Stimulated activated CD8-positive, alpha-beta memory T cell treated with anti-CD3 and anti-CD28 coated beads, Interleukin-2, amount 100 ng/mL, for 48 hours (primary cell): ENCODE data around the gene VPS13D.
"Not testable (repeated sequence)": the region's sequence is repeated elsewhere in the genome, so short reads cannot be mapped to it uniquely, and the experiment has no call there.

ENCODE experiments used
- DNase-seq, 2 donors: peaks; one replicate each; pipeline ENCODE4 v3.0.0-alpha.2; 2020; ENCODE audit warnings: low read depth in 2 of 2

VPS13D gene

GRCh38 chr1:12447307-12447706, 217.5 kb downstream of the VPS13D start:
- DNase-seq = no peak

DNA sequence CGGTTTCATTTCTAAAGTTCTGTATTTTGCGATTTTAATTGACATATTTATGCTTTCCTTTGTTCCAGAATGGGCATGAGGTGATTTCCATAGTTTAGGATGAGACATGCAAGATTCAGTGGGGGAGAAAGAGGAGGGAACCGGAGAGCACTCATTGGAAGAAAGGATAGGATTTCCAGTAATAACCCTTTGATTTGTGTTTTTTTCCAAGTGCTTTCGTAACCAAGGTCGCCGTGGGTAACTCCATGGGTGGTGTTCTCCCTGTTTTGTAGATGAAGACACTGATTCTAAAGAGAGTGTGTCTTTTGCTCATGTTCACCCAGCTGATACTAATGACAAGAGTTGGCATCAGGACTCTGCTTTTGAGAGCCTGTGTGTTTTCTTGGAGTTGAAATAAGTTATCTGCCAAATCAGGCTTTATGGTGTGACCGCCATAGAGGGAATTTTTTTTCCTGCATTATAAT, 218.1 kb downstream of the VPS13D start:
- DNase-seq = no peak

- no peak for DNase-seq
Measured at GRCh38 chr1:12448746-12449177, 218.9 kb downstream of the VPS13D start.

DNA sequence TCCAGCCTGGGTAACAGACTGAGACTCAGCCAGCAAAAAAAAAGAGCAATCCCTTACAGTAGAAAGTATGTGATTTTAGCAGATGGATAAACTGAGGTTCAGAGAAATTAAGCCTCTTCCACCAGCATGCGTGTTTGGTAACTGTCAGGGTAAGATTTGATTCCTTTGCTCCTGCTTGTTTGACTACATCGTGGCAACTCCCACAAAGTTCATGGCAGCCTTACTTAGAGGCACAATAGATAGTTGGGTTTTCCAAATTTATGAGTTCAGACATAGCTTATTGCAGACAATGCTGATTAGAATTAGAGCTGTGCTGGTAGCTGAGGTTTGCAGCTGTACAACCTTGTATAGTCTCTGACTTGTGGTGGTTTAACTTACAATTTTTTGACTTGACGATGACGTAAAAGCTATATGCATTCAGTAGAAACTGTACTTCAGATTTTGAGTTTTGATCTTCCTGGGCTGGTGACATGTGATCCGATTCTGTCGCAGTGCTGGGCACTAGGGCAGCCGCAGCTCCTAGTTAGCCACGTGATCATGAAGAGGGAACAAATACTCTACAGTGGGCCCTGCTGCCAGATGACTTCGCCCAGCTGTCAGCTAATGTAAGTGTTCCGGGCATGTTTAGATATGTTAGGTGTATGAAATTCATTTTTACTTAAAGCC, 220.4 kb downstream of the VPS13D start:
- DNase-seq = no peak

GRCh38 chr1:12450756-12451559, 221.1 kb downstream of the VPS13D start:
- DNase-seq = no peak

GRCh38 chr1:12451560-12451900, 221.7 kb downstream of the VPS13D start:
- DNase-seq = no peak

- no peak for DNase-seq
Measured at GRCh38 chr1:12452262-12452661, 222.4 kb downstream of the VPS13D start.

DNA sequence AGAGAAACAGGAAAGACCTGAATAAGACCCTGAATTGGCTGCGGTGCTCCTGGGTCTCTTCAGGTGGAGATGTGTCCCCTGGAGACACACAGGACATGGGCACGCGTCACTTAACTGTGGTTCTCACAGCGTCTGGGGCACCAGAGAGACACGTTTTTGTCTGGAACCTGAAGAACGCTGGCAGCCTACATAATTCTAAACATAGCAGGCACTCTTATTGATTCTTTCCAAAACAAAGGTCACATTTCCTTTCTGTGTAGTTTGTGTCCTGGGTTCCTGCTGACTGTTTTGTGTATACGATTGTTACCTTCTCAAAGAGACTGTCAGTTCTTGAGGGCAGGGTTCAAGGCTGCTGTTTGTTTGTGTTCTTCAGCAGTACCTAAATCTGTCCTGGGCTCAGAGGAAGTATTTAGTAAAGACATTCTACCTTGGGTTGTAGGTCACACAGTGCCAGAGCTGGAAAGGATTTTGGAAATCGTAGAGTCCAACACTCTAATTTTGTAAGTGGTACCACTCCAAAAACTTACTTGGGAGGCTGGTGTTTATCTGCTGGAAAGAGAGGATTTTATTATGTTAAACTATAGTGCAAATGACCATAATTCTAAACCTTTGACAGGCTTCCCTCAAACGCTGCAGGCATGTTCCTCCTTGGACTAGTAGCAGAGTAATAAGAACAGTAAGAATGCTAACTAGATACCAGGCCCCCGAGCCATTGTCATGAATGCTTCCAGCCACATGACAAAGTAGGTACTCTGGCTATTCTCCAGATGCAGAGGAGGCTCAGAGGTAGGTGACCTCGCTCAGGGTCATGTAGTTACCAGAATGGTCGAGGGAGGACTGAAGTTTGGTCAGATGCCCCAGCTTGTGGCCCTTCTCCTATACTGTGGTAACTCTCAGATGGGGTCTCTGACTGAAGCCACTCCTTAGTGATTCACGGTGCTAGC, 223.8 kb downstream of the VPS13D start:
- no peak for DNase-seq

DNA sequence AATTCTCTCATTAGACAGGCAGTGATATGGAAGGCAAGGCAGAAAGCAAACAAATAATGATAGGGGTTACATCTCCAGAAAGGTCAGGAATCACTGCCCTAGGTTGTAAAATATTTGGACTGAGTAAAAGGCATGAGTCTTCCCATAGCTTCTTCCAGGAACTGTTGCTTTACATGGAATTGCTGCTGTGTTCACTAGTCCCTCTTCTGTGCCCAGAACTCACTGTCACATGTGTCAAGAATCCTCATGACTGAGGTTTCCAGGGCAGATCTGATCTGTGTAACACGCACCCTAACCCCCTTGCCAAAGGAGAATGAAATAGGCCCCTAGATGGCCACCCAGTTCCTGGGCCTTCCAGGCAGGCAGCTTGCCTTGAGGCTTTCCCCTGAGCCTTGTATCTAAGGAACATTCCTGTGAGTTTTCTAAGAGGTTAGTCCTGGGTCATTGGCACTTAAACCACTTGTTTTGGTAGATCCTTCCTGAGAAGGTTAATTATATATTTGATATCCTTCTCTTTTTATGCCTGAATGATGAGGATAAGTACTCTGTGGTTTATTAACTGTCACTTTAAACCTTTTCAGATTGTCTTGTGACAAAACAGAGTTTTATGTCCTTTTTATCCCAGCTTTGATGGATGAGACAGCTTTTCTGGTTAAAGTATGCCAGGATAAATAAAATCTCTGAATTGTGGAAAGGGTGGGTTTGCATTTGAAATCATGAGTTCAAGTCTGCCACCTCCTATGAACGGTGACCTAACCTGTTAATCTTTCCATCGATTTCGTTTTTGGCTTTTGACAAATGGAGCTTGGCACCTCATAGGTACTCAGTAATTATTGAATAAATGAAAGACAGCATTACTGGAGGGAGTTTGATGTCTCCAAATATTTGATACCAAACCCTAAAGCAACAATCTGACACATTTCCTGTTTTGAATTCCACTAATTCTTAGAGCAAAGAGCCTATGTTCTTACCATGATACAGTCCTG, 224.9 kb downstream of the VPS13D start:
- no peak for DNase-seq

DNA sequence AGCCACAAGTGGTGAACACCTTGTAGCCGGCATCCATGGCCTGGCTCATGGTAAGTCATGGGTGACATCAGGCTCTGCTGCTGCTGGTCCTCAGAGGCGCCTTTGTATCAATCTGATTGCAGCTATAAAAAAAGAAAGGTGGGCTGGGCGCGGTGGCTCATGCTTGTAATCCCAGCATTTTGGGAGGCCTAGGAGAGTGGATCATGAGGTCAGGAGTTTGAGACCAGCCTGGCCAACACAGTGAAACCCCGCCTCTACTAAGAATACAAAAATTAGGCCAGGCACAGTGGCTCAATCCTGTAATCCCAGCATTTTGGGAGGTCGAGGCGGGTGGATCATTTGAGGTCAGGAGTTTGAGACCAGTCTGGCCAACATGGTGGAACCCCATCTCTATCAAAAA, 226.3 kb downstream of the VPS13D start:
- not testable (repeated sequence) for DNase-seq

GRCh38 chr1:12456979-12457378, 227.1 kb downstream of the VPS13D start:
- DNase-seq = no peak

DNA sequence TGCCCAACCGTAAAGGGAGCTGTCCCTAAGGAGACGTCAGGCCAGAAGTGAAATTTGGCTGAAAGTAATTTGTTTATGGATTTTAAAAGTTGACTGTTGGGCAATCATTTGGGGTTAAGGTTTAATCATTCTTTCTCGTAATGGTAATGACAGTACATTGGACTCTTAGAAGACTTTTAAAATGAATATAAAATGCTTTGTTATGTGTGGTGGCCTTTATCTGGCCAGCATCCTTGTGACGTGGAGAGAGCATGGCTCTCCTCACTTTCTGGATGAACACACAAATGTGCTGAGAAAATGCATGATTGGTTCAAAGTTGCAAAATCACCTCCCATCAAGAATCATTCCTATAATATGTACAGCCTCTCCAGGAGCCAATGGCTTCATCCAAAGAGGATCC, 227.9 kb downstream of the VPS13D start:
- no peak for DNase-seq

DNA sequence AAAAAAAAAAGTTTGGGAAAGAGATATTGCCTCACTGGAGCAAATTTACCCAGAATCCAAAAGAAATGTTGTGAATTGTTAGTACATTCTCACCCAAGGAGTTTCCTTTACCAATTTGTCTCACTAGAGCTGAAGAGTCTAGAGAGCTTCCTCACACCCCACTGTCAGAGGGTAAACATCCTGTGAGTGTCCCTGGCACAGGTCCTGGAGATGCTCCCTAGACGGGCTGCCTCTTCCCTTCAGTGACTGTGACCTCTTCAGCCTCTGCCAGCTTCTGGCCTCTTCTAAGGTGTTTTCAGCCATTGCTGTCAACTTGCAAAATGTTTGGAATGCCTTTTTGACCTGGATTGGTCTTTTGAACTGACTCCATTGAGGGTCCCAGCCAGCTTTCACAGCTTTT, 228.7 kb downstream of the VPS13D start:
- DNase-seq = no peak

GRCh38 chr1:12460121-12460520, 230.3 kb downstream of the VPS13D start:
- DNase-seq = no peak

DNA sequence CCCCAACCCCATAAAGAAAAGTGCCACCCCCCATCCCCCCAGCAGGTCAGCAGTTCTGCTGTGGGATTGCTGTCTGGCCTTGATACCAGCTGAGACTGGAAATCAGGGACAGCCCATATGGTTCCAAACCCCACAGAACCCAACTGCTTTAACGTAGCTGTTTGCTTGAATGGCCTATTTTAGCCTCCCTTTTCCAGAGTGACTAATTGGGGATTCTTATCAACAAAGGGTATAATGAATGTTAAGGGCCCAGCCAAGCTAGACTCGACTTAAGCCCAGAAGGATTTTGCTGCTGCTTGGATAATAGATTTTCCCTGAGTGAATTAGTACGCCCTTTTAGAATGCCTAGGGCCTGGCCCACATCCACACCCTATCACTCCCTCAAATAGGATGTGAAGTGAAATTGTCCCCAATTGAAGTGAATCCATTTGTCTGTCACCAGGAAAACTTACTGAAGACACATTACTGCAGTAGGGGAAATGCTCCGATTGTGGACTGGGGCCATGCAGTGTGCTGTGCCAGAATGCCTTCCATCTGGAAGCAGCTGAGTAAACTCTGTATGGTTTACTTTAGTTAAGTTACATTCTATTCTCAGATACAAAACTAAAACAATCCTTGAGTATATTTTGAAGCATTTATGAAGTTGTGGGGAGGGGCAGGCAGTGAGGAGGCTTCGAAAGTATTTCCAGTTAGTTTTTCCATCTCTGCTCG, 231.2 kb downstream of the VPS13D start:
- no peak for DNase-seq

DNA sequence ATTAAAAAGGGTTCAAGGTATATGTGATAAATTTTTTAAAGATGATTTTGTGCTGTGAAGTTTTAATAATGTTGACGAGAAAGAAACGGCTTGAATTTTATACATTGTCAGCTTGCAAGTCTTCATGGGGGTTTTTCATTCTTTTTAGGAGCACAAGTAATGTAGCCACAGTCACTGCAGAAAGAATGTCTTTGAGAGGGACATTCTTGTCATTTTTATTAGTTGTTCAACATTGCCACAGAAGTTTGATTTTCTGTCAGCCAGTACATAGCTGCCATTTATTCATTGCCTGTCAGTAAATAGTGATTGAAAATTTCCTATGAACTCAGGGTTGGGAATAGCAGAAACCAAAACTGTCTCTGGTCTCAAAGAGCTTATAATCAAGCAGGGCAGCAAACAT, 231.9 kb downstream of the VPS13D start:
- DNase-seq = no peak

DNA sequence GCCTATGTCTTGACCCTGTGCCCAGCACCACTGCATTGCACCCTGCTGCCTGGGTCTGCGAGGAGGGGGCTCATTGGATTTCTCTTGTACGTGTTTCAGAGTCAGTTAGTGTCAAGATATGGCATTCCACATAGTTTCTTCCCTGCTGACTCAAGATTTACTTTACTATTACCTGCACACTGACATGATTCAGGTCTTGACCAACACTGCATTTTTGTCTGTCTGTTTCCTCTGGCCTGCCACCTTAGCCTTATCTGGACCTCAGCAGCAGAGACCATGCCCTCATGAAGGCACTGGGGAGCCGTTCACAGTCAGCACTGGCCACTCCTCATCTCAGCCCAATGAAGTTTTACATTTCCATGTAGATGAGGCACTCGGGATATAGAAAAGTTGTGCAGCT, 232.8 kb downstream of the VPS13D start:
- DNase-seq = no peak

DNA sequence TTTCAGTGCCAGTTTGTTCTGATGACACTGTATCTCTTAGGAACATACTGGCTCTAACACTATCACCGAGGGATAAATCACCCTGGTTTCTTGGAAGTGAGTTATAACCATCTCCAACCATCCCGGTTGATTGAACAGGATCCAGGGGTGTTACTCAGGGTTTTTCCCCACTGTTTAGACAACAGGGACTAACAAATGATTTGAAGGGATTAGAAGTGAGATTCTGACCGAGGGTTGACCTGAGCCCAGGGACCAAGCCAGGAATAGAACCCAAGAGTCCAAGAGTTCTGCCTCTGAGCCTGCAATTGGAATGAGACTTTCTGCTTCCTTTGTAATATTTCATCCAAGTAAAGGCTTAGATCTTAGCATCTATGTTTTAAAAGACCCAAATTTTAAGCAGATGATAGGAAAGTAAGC, 234.2 kb downstream of the VPS13D start:
- DNase-seq = no peak

- DNase-seq = no peak
Measured at GRCh38 chr1:12464598-12465056, 234.8 kb downstream of the VPS13D start.

GRCh38 chr1:12465126-12465525, 235.3 kb downstream of the VPS13D start:
- no peak for DNase-seq
